PC-9 (cell line): Measurements from ENCODE around the gene STAG1.

Experiments used
- CTCF ChIP-seq: fragments of 200-600 bp; sonication (generic); conservative IDR thresholded peaks from 2 replicates; pipeline ENCODE4 v1.6.1; 2017; ENCODE audit warnings: mixed run types, antibody characterized with exemption, mild to moderate bottlenecking, moderate library complexity
- EZH2 ChIP-seq: fragments of 200-600 bp; sonication (generic); IDR thresholded peaks from 2 replicates; pipeline ENCODE4 v1.8.0; 2017; ENCODE audit warnings: antibody characterized with exemption, low read depth

GRCh38 chr3:136720091-136720490 is 32.1 kb downstream of the STAG1 start:
- TF ChIP-seq CTCF (no peak), EZH2 (no peak)
